RKO (cell line): ENCODE measurements around the gene FOXK1.
"Not testable (repeated sequence)": the region's sequence is repeated elsewhere in the genome, so short reads cannot be mapped to it uniquely, and the experiment has no call there.

Experiments used
- DNase-seq: peaks from one replicate; pipeline ENCODE4 v3.0.0-alpha.2; 2016; ENCODE audit warnings: low spot score

FOXK1 gene

DNA sequence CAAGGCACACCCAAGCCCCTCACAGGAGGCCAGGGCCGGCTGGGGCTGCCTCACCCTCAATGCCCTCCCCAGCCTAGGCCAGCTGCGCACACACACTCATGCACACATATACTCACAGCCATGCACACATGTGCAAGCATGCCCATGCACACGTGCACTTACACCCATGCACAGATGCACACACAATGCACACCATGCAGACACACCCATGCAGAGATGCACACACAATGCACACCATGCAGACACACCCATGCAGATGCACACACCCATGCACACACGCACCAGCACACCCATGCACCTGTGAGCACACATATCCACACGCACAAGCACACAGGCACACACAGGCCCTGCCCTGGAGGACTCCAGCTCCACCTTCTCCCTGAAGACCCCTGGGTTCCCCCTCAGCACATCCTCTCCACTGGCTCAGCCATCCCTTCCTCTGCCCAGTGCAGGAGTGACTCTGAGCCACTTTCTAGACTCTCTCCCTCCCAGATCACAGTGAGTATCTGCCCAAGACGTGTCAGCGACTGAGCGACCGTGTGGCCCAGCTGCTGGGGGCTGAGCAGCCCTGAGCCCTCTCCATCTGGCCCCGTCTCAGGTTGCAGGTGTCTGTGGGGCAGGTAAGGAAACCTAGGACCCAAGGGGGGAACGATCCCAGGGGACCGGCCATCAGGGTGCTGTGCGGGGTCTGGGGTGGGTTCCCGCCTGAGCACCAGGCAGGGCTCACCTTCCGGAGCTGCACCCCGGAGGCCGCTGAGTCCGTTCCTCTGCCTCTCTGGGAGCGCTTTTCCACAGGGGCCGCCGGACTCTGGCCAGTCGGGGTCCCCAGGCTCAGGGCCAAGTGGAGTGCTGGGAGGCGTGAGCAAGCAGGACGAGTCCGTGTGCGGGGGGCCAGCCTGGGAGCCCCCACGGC is 119.1 kb downstream of the FOXK1 start:
- no peak for DNase-seq

DNA sequence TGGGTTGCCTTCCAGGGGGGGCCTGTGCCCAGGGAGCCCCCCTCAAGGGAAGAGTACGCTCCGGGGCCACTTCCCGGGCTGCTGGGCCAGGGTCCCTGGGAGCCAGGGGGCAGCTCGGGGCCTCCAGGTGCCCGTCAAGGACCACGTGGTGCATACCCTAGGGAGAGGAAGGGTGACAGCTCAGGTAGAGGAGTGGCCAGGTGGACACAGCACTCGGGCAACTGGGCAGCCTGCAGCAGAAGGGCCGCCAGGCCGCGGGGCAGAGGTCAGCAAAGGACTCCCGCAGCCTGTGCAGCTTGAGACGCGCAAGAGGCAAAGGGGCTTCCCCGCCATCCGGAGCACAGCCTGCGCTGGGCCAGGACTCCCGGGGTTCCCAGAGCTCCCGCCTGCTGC is 119.7 kb downstream of the FOXK1 start:
- DNase-seq, result no peak

DNA sequence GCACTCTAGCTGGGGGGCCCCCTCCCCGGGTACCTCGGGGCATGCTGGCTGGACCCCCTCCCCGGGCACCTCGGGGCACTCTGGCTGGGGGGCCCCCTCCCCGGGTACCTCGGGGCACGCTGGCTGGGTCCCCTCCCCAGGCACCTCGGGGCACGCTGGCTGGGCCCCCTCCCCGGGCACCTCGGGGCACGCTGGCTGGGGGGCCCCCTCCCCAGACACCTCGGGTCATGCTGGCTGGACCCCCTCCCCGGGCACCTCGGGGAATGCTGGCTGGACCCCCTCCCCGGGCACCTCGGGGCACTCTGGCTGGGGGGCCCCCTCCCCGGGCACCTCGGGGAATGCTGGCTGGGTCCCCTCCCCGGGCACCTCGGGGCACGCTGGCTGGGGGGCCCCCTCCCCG is 120.5 kb downstream of the FOXK1 start:
- DNase-seq, result not testable (repeated sequence)

DNA sequence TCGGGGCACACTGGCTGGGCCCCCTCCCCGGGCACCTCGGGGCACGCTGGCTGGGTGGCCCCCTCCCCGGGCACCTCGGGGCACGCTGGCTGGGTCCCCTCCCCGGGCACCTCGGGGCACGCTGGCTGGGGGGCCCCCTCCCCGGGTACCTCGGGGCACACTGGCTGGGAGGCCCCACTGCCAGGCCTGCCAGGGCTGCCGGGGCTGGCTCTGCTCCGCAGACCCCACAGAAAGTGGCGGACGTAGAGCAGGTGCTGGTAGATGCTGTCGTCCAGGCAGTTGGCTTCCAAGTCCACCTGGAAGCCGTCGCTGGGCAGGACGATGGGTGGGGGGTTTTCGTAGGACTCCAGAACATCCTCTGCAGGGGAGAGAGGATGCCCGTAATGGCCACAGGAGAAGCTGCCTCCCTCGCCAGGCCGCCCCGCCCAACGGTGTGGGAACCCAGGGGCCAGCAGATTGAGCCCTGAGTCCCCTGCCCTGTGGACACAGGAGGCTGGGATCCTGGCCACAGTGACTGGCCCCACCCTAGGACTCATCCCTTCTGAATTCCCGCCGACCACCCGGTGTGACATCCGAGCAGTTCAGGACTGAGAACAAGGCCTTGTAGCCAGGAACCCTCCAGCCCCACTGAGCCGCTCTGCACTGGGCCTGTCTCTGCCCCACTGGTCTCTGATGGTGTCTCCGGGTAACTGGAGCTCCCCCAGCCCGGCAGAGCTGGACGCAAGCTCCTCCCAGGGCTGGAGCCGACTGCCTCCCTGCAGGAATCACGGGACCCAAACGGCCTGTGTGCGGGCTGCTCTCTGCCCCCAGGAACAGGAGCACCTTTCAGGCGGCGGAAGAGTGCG is 121.5 kb downstream of the FOXK1 start:
- DNase-seq, result no peak

DNA sequence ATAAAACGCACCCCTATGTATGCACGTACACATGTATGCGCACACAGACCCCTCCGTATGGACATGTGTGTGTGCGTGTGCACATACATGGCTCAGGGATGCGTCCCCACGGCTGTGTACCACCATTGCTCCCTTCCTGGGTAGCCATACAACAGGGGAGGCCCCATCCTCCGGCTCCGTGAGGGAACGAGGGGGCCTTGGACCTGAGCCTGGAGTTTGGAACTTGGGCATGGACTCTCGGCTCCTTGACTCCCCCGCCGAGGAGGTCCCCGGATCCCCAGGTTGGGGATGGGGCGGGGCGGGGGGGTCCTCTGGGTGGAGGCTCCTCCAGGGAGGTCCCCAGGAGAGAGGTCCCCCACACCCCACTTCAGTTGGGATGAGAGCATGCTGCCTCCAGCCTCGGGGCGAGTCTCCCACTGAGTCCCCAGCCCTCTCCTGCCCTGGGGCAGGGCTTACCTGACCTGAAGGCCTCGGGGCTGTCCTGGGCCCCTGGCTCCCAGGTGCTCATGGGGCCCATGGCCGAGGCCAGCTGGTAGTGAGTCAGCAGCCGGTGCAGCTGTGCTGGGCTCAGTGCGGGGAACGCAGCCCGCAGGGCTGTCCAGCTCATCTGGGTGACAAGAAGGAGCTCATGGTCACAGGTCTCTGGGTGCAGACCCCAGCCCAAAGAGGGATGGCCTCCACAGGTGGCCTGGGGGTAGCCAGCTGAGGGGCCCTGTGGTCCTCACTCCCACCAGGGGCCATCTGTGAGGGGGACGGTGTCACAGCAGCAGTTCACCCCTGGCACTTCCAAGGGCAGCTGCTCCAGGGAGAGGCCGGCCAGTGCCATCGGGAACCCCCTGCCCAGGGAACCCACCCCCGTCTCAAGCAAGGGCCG is 123.3 kb downstream of the FOXK1 start:
- no peak for DNase-seq

DNA sequence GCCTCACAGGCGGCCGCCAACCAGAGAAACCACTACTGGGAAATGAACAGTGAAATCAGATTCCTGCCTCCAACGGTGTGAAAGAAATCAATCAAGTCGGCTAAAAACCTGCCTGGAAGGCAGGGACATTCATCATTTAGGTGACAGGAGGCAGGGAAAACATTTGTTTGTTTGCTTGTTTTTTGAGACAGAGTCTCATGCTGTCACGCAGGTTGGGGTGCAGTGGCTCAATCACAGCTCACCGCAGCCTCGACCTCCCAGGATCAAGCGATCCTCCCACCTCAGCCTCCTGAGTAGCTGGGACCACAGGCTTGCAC is 123.8 kb downstream of the FOXK1 start:
- no peak for DNase-seq

DNA sequence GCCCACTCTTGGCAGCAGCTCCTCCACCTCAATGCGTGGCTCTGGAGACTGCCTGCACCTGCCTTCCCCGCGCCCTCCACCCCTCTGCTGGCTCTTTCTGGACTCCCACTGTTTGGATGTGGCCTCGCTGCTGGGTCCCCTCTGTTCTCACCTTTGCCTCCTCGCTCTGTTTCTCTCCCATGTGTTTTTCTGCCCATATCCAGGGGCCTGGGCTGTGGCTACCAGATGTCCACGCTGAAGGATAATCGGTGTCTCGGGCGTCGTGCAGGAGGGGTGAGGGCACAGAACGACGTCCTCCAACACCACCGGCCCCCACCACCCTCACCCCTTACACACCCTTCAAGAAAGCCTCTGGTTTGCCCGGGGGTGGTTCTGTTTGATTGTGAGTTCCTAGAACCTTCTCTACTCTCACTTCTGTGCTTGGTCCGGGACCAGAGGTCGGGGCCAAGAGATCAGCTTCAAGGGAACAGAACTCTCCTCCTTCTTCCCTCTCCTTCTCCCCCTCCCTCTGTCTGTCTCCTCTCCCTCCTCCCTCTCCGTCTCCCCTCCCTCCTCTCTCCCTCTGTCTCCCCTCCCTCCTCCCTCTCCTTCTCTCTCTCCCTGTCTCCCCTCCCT is 125.0 kb downstream of the FOXK1 start:
- DNase-seq, result no peak

DNA sequence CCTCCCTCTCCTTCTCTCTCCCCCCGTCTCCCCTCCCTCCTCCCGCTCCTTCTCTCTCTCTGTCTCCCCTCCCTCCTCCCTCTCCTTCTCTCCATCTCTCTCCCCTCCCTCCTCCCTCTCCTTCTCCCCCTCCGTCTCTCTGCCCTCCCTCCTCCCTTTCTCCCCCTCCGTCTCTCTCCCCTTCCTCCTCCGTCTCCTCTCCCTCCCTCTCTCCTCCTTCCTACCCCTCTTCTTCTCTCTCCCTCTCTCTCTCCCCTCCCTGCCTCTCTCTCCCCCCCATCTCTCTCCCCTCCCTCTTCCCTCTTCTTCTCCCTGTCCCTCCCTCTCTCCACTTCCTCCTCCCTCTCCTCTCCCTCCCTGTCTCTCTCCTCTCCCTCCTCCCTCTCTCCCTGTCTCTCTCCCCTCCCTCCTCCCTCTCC is 125.5 kb downstream of the FOXK1 start:
- DNase-seq, result no peak

DNA sequence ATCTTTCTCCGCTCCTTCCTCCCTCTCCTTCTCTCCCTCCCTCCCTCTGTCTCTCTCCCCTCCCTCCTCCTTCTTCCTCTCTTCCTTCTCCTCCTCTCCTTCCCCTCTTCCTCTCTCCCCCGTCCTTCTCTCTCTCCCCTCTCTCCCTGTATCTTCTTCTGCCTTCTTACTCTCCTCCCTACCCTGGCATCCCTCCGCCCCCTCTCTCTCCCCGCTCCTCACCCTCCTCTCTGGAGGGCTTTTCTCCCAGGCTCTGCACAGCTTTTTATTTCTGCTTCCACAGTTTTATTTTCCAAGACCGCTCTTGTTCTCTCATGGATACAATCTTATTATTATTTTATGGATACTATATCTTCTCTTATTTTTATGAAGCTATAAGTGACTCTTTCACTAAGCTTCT is 125.9 kb downstream of the FOXK1 start:
- no peak for DNase-seq

DNA sequence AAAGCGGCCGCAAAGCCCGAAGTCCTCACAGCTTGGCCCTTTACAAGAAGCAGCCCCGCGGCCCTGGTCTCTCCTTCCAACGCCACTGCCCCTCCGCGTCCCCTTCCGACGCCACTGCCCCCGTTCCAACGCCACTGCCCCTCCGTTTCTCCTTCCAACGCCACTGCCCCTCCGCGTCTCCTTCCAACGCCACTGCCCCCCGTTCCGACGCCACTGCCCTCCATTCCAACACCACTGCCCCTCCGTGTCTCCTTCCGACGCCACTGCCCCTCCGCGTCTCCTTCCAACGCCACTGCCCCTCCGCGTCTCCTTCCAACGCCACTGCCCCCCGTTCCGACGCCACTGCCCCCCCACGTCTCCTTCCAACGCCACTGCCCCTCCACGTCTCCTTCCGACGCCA is 126.5 kb downstream of the FOXK1 start:
- DNase-seq, result no peak

DNA sequence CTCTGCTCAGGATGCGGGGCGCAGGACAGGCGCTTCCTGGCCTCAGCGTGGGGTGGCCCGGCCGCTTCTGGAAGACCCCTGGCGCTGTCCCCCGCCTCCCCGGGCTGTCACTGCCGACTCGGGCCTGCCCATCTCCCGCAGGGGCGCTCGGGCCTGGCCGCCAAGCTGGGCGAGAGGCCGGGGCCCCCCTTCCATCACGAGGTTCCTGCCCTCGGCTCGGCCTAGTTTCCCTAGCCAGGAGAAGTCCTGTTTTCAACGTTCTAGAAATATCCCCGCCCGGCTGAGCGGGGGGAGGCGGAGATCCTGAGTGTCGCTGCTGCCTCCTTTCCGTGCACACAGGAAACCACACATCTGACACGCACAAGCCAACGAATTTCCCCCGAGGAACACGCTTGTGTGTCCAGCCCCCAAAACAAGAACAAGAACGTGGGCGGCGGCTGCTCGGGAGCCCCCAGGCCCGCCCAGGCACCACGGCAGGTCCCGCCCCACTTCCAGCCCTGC is 127.0 kb downstream of the FOXK1 start:
- DNase-seq, result no peak

DNA sequence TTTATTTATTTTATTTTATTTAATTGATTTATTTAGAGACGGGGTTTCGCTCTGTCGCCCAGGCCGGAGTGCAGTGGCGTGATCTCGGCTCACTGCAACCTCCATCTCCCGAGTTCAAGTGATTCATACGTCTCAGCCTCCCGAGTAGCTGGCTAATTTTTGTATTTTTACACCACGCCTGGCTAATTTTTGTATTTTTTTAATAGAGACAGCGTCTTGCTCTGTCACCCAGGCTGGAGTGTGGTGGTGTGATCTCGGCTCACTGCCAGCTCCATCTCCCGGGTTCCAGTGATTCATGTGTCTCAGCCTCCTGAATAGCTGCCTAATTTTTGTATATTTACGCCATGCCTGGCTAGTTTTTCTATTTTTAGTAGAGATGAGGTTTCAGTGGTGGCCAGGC is 127.6 kb downstream of the FOXK1 start:
- DNase-seq, result no peak

DNA sequence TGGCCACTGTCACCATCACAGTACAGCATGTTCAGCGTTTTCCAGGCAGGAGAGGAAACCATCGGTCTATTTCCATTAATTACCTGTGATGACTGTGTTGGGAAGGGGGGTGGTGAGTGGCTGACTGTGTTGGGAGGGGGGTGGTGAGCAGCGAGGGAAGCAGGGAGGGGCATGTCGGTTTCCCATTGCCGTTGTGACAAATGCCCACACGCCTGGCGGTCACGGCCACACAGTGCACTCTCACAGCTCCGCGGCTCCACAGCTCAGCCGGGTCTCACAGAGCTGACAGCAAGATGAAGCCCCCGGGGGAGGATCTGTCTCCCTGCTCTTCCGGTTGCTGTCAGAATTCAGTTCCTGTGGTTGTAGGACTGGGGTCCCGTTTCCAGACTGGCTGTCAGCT is 132.3 kb downstream of the FOXK1 start:
- DNase-seq, result no peak

DNA sequence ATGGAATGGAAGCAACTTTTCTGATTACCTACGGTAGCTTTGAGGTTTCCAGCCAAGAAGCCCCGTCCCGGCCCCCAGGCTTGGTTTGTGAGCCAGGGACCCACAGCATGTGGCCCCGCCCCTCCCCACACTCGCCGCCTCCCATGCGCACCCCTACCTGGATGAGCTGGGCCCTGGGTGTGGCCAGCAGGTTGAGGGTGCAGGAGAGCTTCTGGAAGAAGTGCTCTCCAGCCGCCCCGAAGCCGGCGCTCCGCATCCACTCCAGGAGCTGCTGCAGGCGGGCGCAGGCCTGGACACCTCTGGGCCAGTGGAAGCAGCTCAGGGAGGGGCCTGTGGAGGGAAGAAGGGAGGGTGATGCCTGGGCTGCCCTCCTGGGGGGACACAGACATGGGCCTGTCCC is 133.0 kb downstream of the FOXK1 start:
- no peak for DNase-seq

DNA sequence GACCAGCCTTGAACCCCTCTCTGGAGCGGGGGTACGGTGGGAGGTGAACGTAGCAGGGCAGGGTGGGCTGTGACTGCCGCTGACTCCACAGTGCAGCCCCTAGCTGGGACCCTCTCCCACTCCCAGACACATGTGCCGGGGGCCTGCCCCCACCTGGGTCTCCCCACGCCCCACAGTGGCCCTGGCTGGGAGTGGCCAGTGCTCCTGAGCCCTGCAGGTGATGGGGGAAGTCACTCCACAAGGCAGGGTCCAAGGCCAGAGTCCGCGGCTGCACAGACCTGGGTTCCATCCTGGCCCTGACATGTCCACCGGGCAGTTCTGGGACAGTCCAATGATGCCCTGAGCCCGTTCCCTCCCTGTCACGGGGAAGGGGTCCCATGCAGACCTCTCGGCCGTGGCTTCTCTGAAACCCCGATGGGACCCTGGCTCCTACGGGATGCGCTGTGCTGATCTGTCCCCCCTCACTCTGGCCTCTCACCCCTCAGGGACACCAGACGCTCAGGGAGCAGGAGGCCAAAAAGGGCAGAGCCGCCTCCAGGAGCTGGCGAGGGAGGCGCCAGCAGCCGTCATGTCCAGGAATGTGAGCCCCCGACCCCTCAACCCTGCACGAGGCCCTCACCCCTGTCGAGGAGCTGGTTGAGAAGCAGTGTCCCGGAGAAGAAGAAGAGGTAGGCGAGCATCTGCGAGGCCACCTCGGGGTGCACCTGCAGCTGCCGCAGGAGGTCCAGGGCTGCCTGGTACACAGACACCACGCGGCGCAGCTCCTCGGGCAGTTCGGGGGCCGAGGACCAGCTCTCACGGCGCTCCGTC is 133.7 kb downstream of the FOXK1 start:
- DNase-seq, result no peak

DNA sequence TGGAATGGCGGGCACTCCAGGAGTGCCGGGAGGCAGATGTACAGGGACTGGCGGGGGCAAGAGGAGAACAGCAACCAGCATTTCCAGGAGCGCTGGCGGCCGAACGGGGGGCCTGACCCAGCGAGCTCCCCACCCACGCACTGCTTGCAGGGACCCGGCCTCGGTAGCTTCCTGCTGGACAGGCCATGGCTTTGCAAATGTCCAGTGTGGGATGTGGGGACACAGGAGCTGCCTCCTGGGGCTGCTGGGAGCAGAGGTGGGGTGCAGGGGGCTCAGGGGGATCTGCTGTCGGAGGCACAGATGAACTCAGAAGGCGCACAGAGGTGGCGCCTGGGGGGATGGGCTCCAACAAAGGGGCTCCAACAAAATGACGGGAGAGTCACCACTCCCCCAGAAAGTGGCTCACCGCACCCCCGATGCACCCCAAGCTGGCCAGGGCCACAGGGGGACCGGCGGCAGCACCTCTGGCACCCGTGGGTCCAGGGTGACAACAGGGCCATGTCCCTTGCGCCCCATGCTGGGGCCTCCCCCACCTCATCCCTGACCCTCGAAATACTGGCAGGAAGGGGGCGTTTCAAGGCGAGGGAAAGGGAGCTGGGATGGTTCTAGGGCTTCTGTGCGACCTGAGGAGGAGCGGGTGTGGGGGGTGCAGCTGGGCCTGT is 134.5 kb downstream of the FOXK1 start:
- no peak for DNase-seq

DNA sequence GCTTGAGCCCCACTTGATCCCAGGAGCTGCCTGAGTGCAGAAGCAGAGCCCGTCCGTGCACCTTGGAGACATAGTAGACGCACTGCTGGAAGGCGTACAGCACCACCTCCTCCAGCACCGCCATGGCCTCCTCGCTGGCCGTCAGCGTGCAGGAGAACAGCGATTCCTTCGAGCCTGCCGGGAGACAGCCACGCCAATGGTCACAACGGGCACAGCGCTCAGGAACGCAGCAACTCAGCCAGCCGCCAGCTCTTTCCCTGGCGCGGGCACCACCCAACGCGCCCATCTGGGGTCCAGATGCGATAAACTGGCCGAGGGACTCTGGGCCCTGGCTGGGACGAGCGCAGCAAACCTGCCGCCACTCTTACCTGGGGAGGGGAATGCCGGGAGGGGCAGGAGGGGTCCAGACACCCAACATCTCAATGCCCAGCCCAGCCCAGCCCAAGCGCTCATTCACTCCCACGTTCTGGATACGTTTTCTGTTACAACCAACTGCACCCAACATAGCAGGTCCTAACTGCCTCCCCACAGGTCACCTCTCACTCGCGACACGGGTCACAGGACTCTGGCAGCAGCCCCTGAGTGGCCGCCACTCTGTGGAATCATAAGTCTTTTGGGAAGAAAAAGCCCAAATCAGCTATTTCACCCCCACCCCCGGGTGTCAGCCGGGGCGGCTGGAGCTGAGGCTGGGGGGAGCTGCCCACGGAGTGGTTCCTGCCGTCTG is 135.2 kb downstream of the FOXK1 start:
- no peak for DNase-seq

DNA sequence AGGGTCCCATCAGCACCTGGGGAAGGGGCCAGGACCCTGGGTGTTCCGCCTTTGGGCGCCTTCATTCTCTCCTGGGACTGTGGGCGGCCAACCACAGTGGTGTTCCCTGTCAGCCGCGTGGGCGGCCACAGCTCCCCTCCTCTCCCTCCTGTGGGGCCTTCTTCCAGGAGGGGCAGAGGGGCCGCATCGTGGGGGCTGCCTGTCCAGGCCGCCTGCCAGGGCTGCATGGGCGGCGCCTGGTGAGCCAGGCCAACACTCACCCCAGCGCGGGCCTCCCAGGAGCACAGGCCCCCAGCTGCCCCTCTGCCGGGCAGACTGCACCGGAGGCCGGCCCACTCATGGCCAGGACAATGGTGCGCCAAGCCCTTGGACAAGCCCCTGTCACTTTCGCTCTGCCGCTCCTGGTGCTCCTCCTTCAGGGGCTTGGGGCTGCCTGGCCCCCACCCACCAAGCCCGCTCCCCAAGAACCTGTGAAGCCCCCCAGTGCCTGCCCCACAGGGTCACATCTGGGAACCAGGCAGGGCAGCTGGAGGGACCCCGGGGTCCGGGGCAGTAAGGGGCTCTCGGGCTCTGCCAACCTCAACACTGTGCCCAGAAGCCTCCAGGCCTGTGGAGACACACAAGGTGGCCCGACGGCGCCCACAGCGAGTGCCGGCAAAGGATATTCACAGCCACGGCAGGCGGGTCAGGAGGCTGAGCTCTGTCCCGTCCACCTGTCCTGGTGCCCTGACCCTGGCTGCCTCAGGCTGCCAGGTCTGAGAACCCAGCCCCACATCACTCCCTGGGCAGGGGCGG is 136.1 kb downstream of the FOXK1 start:
- no peak for DNase-seq
